Motor neuron (in vitro differentiated cells): ENCODE data around the gene HYAL2. TPM values are rescaled to one million over a fixed set of nuclear protein-coding genes. Genes with fewer than 3 reads are reported as not detected.

ENCODE experiments used
- ATAC-seq, 8 experiments: fragments of 200-7000 bp; cut with Tn5 transposase; replicated peaks in 6 of 8; 2 replicates each; pipeline ENCODE4 v1.8.0; 2021; ENCODE audit warnings: mild to moderate bottlenecking in 8 of 8, moderate library complexity in 8 of 8
- H3K27ac ChIP-seq, 2 donors: fragments of 250-450 bp; sonication (Bioruptor Pico); 2 replicates each; pipeline ENCODE4 v1.9.0; 2021; ENCODE audit warnings: antibody characterized with exemption in 2 of 2, mild to moderate bottlenecking in 2 of 2, moderate library complexity in 1 of 2
- H3K4me1 ChIP-seq, 2 donors: fragments of 250-450 bp; sonication (Bioruptor Pico); replicated peaks in 1 of 2; 2 replicates each; pipeline ENCODE4 v1.6.1; 2021; ENCODE audit warnings: antibody characterized with exemption in 2 of 2, mild to moderate bottlenecking in 2 of 2, moderate library complexity in 1 of 2
- H3K4me3 ChIP-seq, 5 donors: fragments of 250-450 bp; sonication (Bioruptor Pico); 2 replicates each; pipeline ENCODE4 v1.9.0; 2021; ENCODE audit warnings: antibody characterized with exemption in 5 of 5, mild to moderate bottlenecking in 5 of 5, moderate library complexity in 4 of 5
- WGBS, 10 experiments: fragments of 450-650 bp; shearing (Covaris generic); methylation state at CpG; one replicate each; pipeline ENCODE4 v1.0.0; 2022; 5-methylcytosine and 5-hydroxymethylcytosine counted together
- in situ Hi-C, 9 experiments: fragments of 400-800 bp; cut with MboI; loops; one replicate each; pipeline ENCODE4 v1.15.0; 2021; ENCODE audit warnings: low sequenced_read_pairs in 9 of 9, low pct_unique_long_range_greater_than_20kb in 2 of 9; ENCODE audit not compliant: unreplicated experiment in 9 of 9
- total RNA-seq, 8 experiments: library from RNA; unstranded; fragments of 300-600 nt; gene quantifications; 2 replicates each; pipeline versions ENCODE4 v1.2.3 to v1.2.4, GENCODE V29; 2022

Gene HYAL2
- total RNA-seq, 8 experiments from 2014 or later, result 18.9 to 44.3 (median 27.0) TPM

- ATAC-seq, result no peak
- Histone ChIP-seq H3K27ac (no peak overlapping the region), H3K4me1 (peaks cover 18% of the 10 kb centered on the region in 2 donors), H3K4me3 (no peak overlapping the region)
- in situ Hi-C loops, result no loop called here
- WGBS, 10 experiments, result 83 to 90% methylated on average over 2 of the region's 18 CpGs; no CpG with 5 or more reads in 8 of the 10 experiments
Measured at GRCh38 chr3:50296721-50297383, 25.7 kb downstream of the HYAL2 start.

GRCh38 chr3:50295553-50296431, 26.8 kb downstream of the HYAL2 start:
- ATAC-seq, result no peak
- WGBS, 10 experiments, result 60 to 78% (median 71%) methylated on average over 1 to 5 of the region's 8 CpGs; no CpG with 5 or more reads in 5 of the 10 experiments
- H3K27ac ChIP-seq, result no peak overlapping the region
- peaks cover 21 to 23% of the 10 kb centered on the region in 2 donors for H3K4me1 ChIP-seq
- H3K4me3 ChIP-seq, result no peak overlapping the region
- in situ Hi-C loops, result no loop called here

- in situ Hi-C loops, result no loop called here
- peaks cover 13 to 15% of the 10 kb centered on the region in 2 donors for H3K4me1 ChIP-seq
- no peak overlapping the region for H3K4me3 ChIP-seq
- no peak for ATAC-seq
- H3K27ac ChIP-seq, result no peak overlapping the region
- 95 to 100% (median 100%) methylated on average over 1 to 11 of the region's 22 CpGs; no CpG with 5 or more reads in 5 of the 10 experiments for WGBS, 10 experiments
Measured at GRCh38 chr3:50294492-50295403, 27.8 kb downstream of the HYAL2 start.

- H3K27ac ChIP-seq, result no peak overlapping the region
- WGBS, 10 experiments, result 68 to 100% (median 86%) methylated on average over 1 to 4 of the region's 4 CpGs; no CpG with 5 or more reads in 5 of the 10 experiments
- peaks cover 13 to 15% of the 10 kb centered on the region in 2 donors for H3K4me1 ChIP-seq
- ATAC-seq, result no peak
- H3K4me3 ChIP-seq, result no peak overlapping the region
- in situ Hi-C loops, result no loop called here
Measured at GRCh38 chr3:50294089-50294488, 28.5 kb downstream of the HYAL2 start.

DNA sequence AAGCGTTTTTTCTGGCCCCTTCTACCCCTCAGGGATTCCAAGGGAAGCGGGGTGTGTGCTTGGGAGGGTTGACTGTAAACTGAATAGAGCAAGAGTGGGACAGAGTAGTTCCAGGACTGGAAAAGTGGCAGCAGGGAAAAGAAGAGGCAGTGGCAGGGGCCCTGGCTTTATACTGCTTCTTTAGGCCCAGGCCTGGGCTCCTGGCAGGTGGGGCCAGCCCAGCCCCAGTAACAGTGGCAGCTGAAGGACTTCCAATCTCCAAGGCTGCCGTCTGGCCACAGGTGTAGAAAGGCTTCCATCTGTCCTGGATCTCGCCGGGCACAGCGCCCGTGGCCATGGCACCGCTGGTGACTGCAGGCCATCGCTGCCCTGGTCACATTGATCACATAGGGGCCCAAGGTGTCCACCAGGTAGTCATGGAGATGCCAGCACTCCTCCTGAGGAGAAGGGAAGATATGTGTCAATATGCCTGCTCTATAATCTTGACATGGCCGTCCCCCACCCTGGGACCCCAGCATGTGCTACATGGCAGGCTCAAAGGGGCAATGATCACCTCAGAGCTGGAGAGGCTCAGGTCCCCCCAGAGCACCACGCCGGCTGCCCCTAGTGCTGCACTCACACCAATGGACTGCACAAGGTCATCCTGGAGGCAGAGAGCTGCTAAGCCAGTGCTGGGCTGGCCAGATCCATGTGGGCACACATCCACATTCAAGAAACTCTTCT, 29.3 kb downstream of the HYAL2 start:
- in situ Hi-C loops, result no loop called here
- no peak for ATAC-seq
- peak overlapping the region in 2 of 5 donors; percentile 79 to 97 for H3K4me3 ChIP-seq
- WGBS, 10 experiments, result 0 to 100% (median 42%) methylated on average over 1 to 8 of the region's 12 CpGs; no CpG with 5 or more reads in 6 of the 10 experiments
- H3K27ac ChIP-seq, result peak overlapping the region in 1 of 2 donors; percentile 50
- H3K4me1 ChIP-seq, result peaks cover 10 to 14% of the 10 kb centered on the region in 2 donors

GRCh38 chr3:50292159-50293078, 30.1 kb downstream of the HYAL2 start, which contains the start of gene IFRD2:
TSS of gene IFRD2 (minus strand) at chr3:50292429. CDS start at chr3:50292274, 155 bp downstream.
- H3K27ac ChIP-seq, result peak within 1 kb of the TSS; percentile 37 to 71
- peak; percentile 93 to 97 (median 94) for ATAC-seq
- H3K4me3 ChIP-seq, result peak within 1 kb of the TSS; percentile 70 to 97 (median 75)
- H3K4me1 ChIP-seq, result peaks cover 7 to 10% of the 10 kb centered on the region in 2 donors
- in situ Hi-C loops, result no loop called here
- 0 to 45% (median 1%) methylated on average over 2 to 21 of the region's 67 CpGs; no CpG with 5 or more reads in 5 of the 10 experiments for WGBS, 10 experiments

- 83 to 100% (median 89%) methylated on average over 1 to 7 of the region's 16 CpGs; no CpG with 5 or more reads in 5 of the 10 experiments for WGBS, 10 experiments
- ATAC-seq, result no peak
- Histone ChIP-seq H3K4me3 (no peak overlapping the region), H3K27ac (no peak overlapping the region), H3K4me1 (peaks cover 7 to 10% of the 10 kb centered on the region in 2 donors)
- in situ Hi-C loops, result no loop called here
Measured at GRCh38 chr3:50290161-50290641, 32.3 kb downstream of the HYAL2 start.

DNA sequence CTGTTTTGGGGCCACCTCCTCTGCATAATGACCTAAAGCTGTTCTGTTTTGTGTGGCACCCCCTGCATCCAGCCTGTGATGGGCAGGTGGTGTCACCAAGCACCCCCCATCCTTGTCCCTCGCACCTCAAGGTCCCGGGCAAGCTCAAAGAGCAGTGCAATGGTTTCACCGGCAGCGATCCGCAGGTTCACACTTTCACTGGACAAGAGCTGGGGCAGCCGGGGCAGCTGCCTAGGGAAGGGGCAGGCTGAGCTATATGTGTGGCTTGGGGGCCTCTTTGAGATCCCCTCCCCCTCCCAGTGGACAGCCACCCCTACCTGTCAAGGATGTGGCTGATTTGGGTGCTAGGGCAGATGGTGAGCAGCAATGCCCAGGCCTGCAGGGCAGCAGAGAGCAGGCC, 33.4 kb downstream of the HYAL2 start:
- ATAC-seq, result no peak
- WGBS, 10 experiments, result 82 to 100% methylated on average over 2 to 4 of the region's 6 CpGs; no CpG with 5 or more reads in 8 of the 10 experiments
- Histone ChIP-seq H3K4me3 (no peak overlapping the region), H3K4me1 (peaks cover 7 to 10% of the 10 kb centered on the region in 2 donors), H3K27ac (no peak overlapping the region)
- in situ Hi-C loops, result no loop called here

- in situ Hi-C loops, result no loop called here
- ATAC-seq, result no peak
- WGBS, 10 experiments, result 80 to 100% (median 94%) methylated on average over 1 to 10 of the region's 23 CpGs; no CpG with 5 or more reads in 4 of the 10 experiments
- peaks cover 7 to 10% of the 10 kb centered on the region in 2 donors for H3K4me1 ChIP-seq
- no peak overlapping the region for H3K4me3 ChIP-seq
- no peak overlapping the region for H3K27ac ChIP-seq
Measured at GRCh38 chr3:50288387-50289007, 34.0 kb downstream of the HYAL2 start.

GRCh38 chr3:50287262-50287661, 35.3 kb downstream of the HYAL2 start:
- Histone ChIP-seq H3K4me3 (no peak overlapping the region), H3K4me1 (peaks cover 4 to 5% of the 10 kb centered on the region in 2 donors), H3K27ac (no peak overlapping the region)
- in situ Hi-C loops, result no loop called here
- 100% methylated on average over 1 of the region's 1 CpG; no CpG with 5 or more reads in 8 of the 10 experiments for WGBS, 10 experiments
- ATAC-seq, result no peak
